IMR-90 (cell line): ENCODE results near the gene NFIX. TPM values are rescaled to one million over a fixed set of nuclear protein-coding genes. Genes with fewer than 3 reads are reported as not detected.

Source experiments
- ATAC-seq: fragments of 200-7000 bp; cut with Tn5 transposase; 2 replicates; pipeline ENCODE4 v1.9.1; 2020; ENCODE audit warnings: low read depth, mild to moderate bottlenecking, moderate library complexity
- BruUV-seq: library from RNA; stranded (reverse); fragments of 400-500 nt; replicated peaks from 2 replicates; lab custom pipeline; 2021; lab: Mats Ljungman, UMichigan
- CTCF ChIA-PET: fragments of 300-600 bp; formaldehyde crosslinking; extraction: SDS; loops from one replicate; lab custom pipeline; 2021; ENCODE audit warnings: antibody characterized with exemption; lab: Yijun Ruan, JAX
- POLR2A ChIA-PET: fragments of 300-600 bp; sonication (Branson Sonifier 250); formaldehyde crosslinking; loops from one replicate; lab custom pipeline; 2022; ENCODE audit warnings: antibody characterized with exemption; ENCODE audit not compliant: unreplicated experiment; lab: Charles Lee
- DNase-seq: peaks from one replicate; pipeline ENCODE4 v3.0.0; 2013
- H2AFZ ChIP-seq: replicated peaks from 2 replicates; pipeline ENCODE3; 2013; ENCODE audit warnings: low read length, mild to moderate bottlenecking; ENCODE audit not compliant: poor library complexity
- H2AK5ac ChIP-seq: 2 replicates; pipeline ENCODE4 v1.6.1; 2013; ENCODE audit warnings: low read depth, low read length, inconsistent platforms
- H2AK9ac ChIP-seq: replicated peaks from 2 replicates; pipeline ENCODE3; 2013; ENCODE audit warnings: mild to moderate bottlenecking, low read depth, low read length, moderate library complexity; ENCODE audit not compliant: poor library complexity
- H2BK120ac ChIP-seq: 2 replicates; pipeline ENCODE4 v1.6.1; 2013; ENCODE audit warnings: low read depth, low read length, inconsistent platforms
- H2BK15ac ChIP-seq: 3 replicates; pipeline ENCODE4 v1.6.1; 2013; ENCODE audit warnings: low read depth, low read length, inconsistent platforms
- H2BK20ac ChIP-seq: 2 replicates; pipeline ENCODE4 v1.6.1; 2013; ENCODE audit warnings: low read depth, mild to moderate bottlenecking, inconsistent platforms, low read length, moderate library complexity
- H2BK5ac ChIP-seq: 2 replicates; pipeline ENCODE4 v1.6.1; 2013; ENCODE audit warnings: mild to moderate bottlenecking, low read depth, low read length, inconsistent platforms; ENCODE audit not compliant: poor library complexity, severe bottlenecking
- H3K14ac ChIP-seq: replicated peaks from 2 replicates; pipeline ENCODE4 v1.6.1; 2013; ENCODE audit warnings: low read depth, low read length, inconsistent platforms
- H3K18ac ChIP-seq: 2 replicates; pipeline ENCODE4 v1.6.1; 2013; ENCODE audit warnings: low read depth, low read length, control low read depth
- H3K23ac ChIP-seq: 2 replicates; pipeline ENCODE4 v1.6.1; 2013; ENCODE audit warnings: low read depth, low read length, inconsistent platforms
- H3K27ac ChIP-seq: 2 replicates; pipeline ENCODE4 v1.5.1; 2013; ENCODE audit warnings: mild to moderate bottlenecking, control low read depth, low read length; ENCODE audit not compliant: insufficient read depth
- H3K27me3 ChIP-seq: 2 replicates; pipeline ENCODE4 v1.6.1; 2013; ENCODE audit warnings: low read length; ENCODE audit not compliant: control insufficient read depth, insufficient read depth
- H3K36me3 ChIP-seq: 2 replicates; pipeline ENCODE4 v1.6.1; 2013; ENCODE audit warnings: low read length, mixed read lengths; ENCODE audit not compliant: control insufficient read depth, insufficient read depth
- H3K4ac ChIP-seq: 2 replicates; pipeline ENCODE4 v1.6.1; 2013; ENCODE audit warnings: low read depth, low read length, inconsistent platforms
- H3K4me1 ChIP-seq: 2 replicates; pipeline ENCODE4 v1.6.1; 2013; ENCODE audit warnings: low read length, mixed read lengths; ENCODE audit not compliant: control insufficient read depth, insufficient read depth
- H3K4me2 ChIP-seq: 2 replicates; pipeline ENCODE4 v1.6.1; 2013; ENCODE audit warnings: low read depth, mild to moderate bottlenecking, control low read depth, low read length, moderate library complexity
- H3K4me3 ChIP-seq: 2 replicates; pipeline ENCODE4 v1.5.1; 2013; ENCODE audit warnings: low read depth, mild to moderate bottlenecking, control low read depth, low read length, moderate library complexity; ENCODE audit not compliant: insufficient read depth
- H3K56ac ChIP-seq: 2 replicates; pipeline ENCODE4 v1.6.1; 2013; ENCODE audit warnings: low read length, inconsistent platforms; ENCODE audit not compliant: insufficient read depth; ENCODE audit errors: extremely low read depth
- H3K79me1 ChIP-seq, 2 experiments: 2 replicates each; pipeline ENCODE4 v1.6.1; 2013; ENCODE audit warnings: low read length in 2 of 2, inconsistent platforms in 1 of 2, low read depth in 1 of 2
- H3K9ac ChIP-seq: 2 replicates; pipeline ENCODE4 v1.6.1; 2013; ENCODE audit warnings: low read depth, low read length, control low read depth
- H3K9me1 ChIP-seq: 2 replicates; pipeline ENCODE4 v1.6.1; 2013; ENCODE audit warnings: low read length, inconsistent platforms; ENCODE audit not compliant: insufficient read depth
- H3K9me3 ChIP-seq: 2 replicates; pipeline ENCODE4 v1.6.1; 2013; ENCODE audit warnings: low read length; ENCODE audit not compliant: control insufficient read depth, insufficient read depth
- H4K20me1 ChIP-seq: 2 replicates; pipeline ENCODE4 v1.6.1; 2013; ENCODE audit warnings: low read length, inconsistent platforms; ENCODE audit not compliant: insufficient read depth
- H4K5ac ChIP-seq: 2 replicates; pipeline ENCODE4 v1.6.1; 2013; ENCODE audit warnings: mild to moderate bottlenecking, low read depth, low read length, control low read depth
- H4K8ac ChIP-seq, 2 experiments: 2 replicates each; pipeline ENCODE4 v1.6.1; 2013; ENCODE audit warnings: low read depth in 2 of 2, low read length in 2 of 2, control low read depth in 1 of 2, inconsistent platforms in 1 of 2
- H4K91ac ChIP-seq: 2 replicates; pipeline ENCODE4 v1.6.1; 2013; ENCODE audit warnings: low read depth, low read length, inconsistent platforms; ENCODE audit not compliant: insufficient read depth
- CEBPB ChIP-seq: IDR thresholded peaks from 2 replicates; pipeline ENCODE4 v1.6.1; 2012; ENCODE audit warnings: low read depth, low read length, improper control_type of control experiment
- CHD1 ChIP-seq: IDR thresholded peaks from 2 replicates; pipeline ENCODE4 v1.6.1; 2012; ENCODE audit warnings: low read depth, low read length, improper control_type of control experiment
- CTCF ChIP-seq: conservative IDR thresholded peaks from 2 replicates; pipeline ENCODE4 v1.5.1; 2012; ENCODE audit warnings: mild to moderate bottlenecking, low read depth, low read length, improper control_type of control experiment
- ELK1 ChIP-seq: fragments of 150-350 bp; IDR thresholded peaks from 2 replicates; pipeline ENCODE4 v1.6.1; 2016; ENCODE audit warnings: low read depth, mild to moderate bottlenecking, low read length, moderate library complexity, borderline replicate concordance
- FOS ChIP-seq: fragments of 150-350 bp; IDR thresholded peaks from 2 replicates; pipeline ENCODE4 v1.6.1; 2016; ENCODE audit warnings: low read depth, low read length
- MAZ ChIP-seq: IDR thresholded peaks from 2 replicates; pipeline ENCODE4 v1.6.1; 2012; ENCODE audit warnings: low read depth, mild to moderate bottlenecking, low read length, improper control_type of control experiment, moderate library complexity, borderline replicate concordance
- MXI1 ChIP-seq: IDR thresholded peaks from 2 replicates; pipeline ENCODE4 v1.6.1; 2012; ENCODE audit warnings: low read depth, mild to moderate bottlenecking, low read length, moderate library complexity, borderline replicate concordance
- POLR2A ChIP-seq: IDR thresholded peaks from 2 replicates; pipeline ENCODE4 v1.6.1; 2012; ENCODE audit warnings: mild to moderate bottlenecking, low read depth, low read length
- RCOR1 ChIP-seq: IDR thresholded peaks from 2 replicates; pipeline ENCODE4 v1.6.1; 2012; ENCODE audit warnings: mild to moderate bottlenecking, low read length, improper control_type of control experiment; ENCODE audit not compliant: insufficient replicate concordance
- SMC3 ChIP-seq: fragments of 150-350 bp; IDR thresholded peaks from 2 replicates; pipeline ENCODE4 v1.6.1; 2016; ENCODE audit warnings: low read depth, mild to moderate bottlenecking, antibody characterized with exemption, low read length, moderate library complexity
- WGBS, 2 experiments: methylation state at CpG; one replicate each; pipeline versions ENCODE4 v1.1.5 to v1.1.7; 2013; ENCODE audit warnings: missing lambda C conversion rate in 2 of 2; ENCODE audit not compliant: insufficient read length in 1 of 2; ENCODE audit errors: extremely low coverage in 2 of 2; 5-methylcytosine and 5-hydroxymethylcytosine counted together
- dilution Hi-C: fragments of 300-500 bp; cut with HindIII; formaldehyde crosslinking; loops from one replicate; pipeline ENCODE4 v1.14.3; 2018; ENCODE audit warnings: low sequenced_read_pairs; ENCODE audit not compliant: unreplicated experiment
- in situ Hi-C: fragments of 300-500 bp; cut with MboI; formaldehyde crosslinking; loops from 3 replicates; pipeline ENCODE4 v1.14.3; 2019; ENCODE audit warnings: low sequenced_read_pairs, inconsistent platforms, mixed read lengths
- intact Hi-C: fragments of 100-400 bp; cut with micrococcal nuclease; formaldehyde crosslinking; loops from 2 replicates; pipeline ENCODE4 v1.10.0; 2022
- polyA plus RNA-seq, 3 experiments: library from polyadenylated mRNA; depleted of rRNA; stranded (reverse); fragments of >200 nt; gene quantifications; 2 replicates each; pipeline ENCODE4 v1.2.3, GENCODE V29; 2012; ENCODE audit warnings: low replicate concordance in 1 of 3
- total RNA-seq: library from RNA; depleted of rRNA; stranded (reverse); fragments of >200 nt; gene quantifications from 2 replicates; pipeline ENCODE4 v1.2.3, GENCODE V29; 2012

Gene NFIX
- total and polyA plus RNA-seq, 2 of the 4 experiments (the other 2 are of a cell fraction), result 10.2 to 47.7 TPM

- TF ChIP-seq ELK1, result no peak
Observed at GRCh38 chr19:13117176-13117771, 122.0 kb downstream of the NFIX start (continued).

GRCh38 chr19:13117772-13118423 lies 122.6 kb downstream of the NFIX start, which contains the start of gene NACC1:
Gene NACC1, plus strand, starts transcription at chr19:13118264. Its CDS starts 16,944 bp downstream, at chr19:13135208.
- H2AK9ac ChIP-seq, result peak within 1 kb of the TSS; percentile 99
- peak within 1 kb of the TSS; percentile 20 for H3K56ac ChIP-seq
- 3% methylated on average over 6 of the region's 65 CpGs; no CpG with 5 or more reads in 1 of the 2 experiments for WGBS, 2 experiments
- no TSS peak for BruUV-seq
- peak within 1 kb of the TSS; percentile 40 to 99 for H4K8ac ChIP-seq
- POLR2A ChIA-PET, result no interaction called here
- H3K27ac ChIP-seq, result peak within 1 kb of the TSS; percentile 97
- peak within 1 kb of the TSS; percentile 67; the same call in 1 of the 2 replicates for H3K18ac ChIP-seq
- H2BK15ac ChIP-seq, result peak within 1 kb of the TSS; percentile 54; the same call in 1 of the 3 replicates
- H4K20me1 ChIP-seq, result peaks cover 41% of the 10 kb centered on the region
- dilution Hi-C loops, result no loop called here
- peak within 1 kb of the TSS; percentile 98; the same call in 1 of the 2 replicates for H3K23ac ChIP-seq
- H3K9me1 ChIP-seq, result peaks cover 26% of the 10 kb centered on the region
- peak within 1 kb of the TSS; percentile 95 for H2AK5ac ChIP-seq
- H3K4ac ChIP-seq, result peak within 1 kb of the TSS; percentile 90
- ATAC-seq (peak; percentile 89), DNase-seq (peak; percentile 82)
- peak within 1 kb of the TSS; percentile 84 for H4K91ac ChIP-seq
- peak within 1 kb of the TSS; percentile 37 for H2BK120ac ChIP-seq
- H3K4me3 ChIP-seq, result peak within 1 kb of the TSS; percentile 99
- H3K36me3 ChIP-seq, result peaks cover 9% of the 10 kb centered on the region
- CTCF ChIA-PET, result interaction anchor here (0.6 to 1.3 kb wide), 2 partner anchors 32 to 153 kb away, joined by 3 read pairs; partner anchors contain the start of genes IER2 and STX10
- H3K27me3 ChIP-seq, result no peaks in the 10 kb centered on the region
- intact Hi-C loops, result loop anchor here (1.0 to 5.0 kb wide), 2 partner anchors 34 to 144 kb away; no protein-coding TSS in a partner anchor
- peak within 1 kb of the TSS; percentile 95 for H3K4me2 ChIP-seq
- H4K5ac ChIP-seq, result peak within 1 kb of the TSS; percentile 87
- peak within 1 kb of the TSS; percentile 91 for H2AFZ ChIP-seq
- H3K14ac ChIP-seq, result peak within 1 kb of the TSS; percentile 89
- peak within 1 kb of the TSS; percentile 98 for H3K9ac ChIP-seq
- H2BK5ac ChIP-seq, result peak within 1 kb of the TSS; percentile 94
- in situ Hi-C loops, result no loop called here
- no peaks in the 10 kb centered on the region for H3K9me3 ChIP-seq
- H3K79me1 ChIP-seq, result peaks cover 0 to 69% of the 10 kb centered on the region in 2 experiments; a peak in 2 of 4 replicates
- H2BK20ac ChIP-seq, result peak within 1 kb of the TSS; percentile 69; the same call in 1 of the 2 replicates
- peaks cover 25% of the 10 kb centered on the region for H3K4me1 ChIP-seq
- TF ChIP-seq RCOR1, result peak; percentile 55
- no peak for TF ChIP-seq CTCF
- TF ChIP-seq CHD1, result no peak
- no peak for TF ChIP-seq ELK1
- TF ChIP-seq POLR2A, result no peak
- TF ChIP-seq FOS, result no peak
- no peak for TF ChIP-seq CEBPB
- TF ChIP-seq MAZ, result peak; percentile 99
- 0 out of 2 replicates have a peak, but pooled peaks have one; percentile 34 for TF ChIP-seq MXI1
- TF ChIP-seq SMC3, result no peak
